HuH-7.5 (cell line): ENCODE measurements around the gene C1orf116.

Experiments
- DNase-seq: peaks from one replicate; pipeline ENCODE4 v3.0.0; 2011; ENCODE audit warnings: low spot score

C1orf116 gene

GRCh38 chr1:207019661-207020060 lies 12.9 kb downstream of the C1orf116 start:
- no peak for DNase-seq

GRCh38 chr1:207019161-207019560 lies 13.4 kb downstream of the C1orf116 start:
- DNase-seq = no peak

GRCh38 chr1:207018707-207019106 lies 13.8 kb downstream of the C1orf116 start:
- DNase-seq = no peak

- DNase-seq = no peak
Observed at GRCh38 chr1:207017615-207018559, 14.7 kb downstream of the C1orf116 start.

GRCh38 chr1:207015791-207016190 lies 16.8 kb downstream of the C1orf116 start:
- no peak for DNase-seq

GRCh38 chr1:207014728-207015127 lies 17.8 kb downstream of the C1orf116 start:
- no peak for DNase-seq

- DNase-seq = no peak
Observed at GRCh38 chr1:207013321-207014085, 19.1 kb downstream of the C1orf116 start.

GRCh38 chr1:207010726-207011125 lies 21.8 kb downstream of the C1orf116 start:
- DNase-seq = no peak

- DNase-seq = no peak
Observed at GRCh38 chr1:207009945-207010344, 22.6 kb downstream of the C1orf116 start.

- no peak for DNase-seq
Observed at GRCh38 chr1:207009182-207009850, 23.2 kb downstream of the C1orf116 start.

GRCh38 chr1:207007352-207008033 lies 25.1 kb downstream of the C1orf116 start:
- no peak for DNase-seq

GRCh38 chr1:207006914-207007313 lies 25.6 kb downstream of the C1orf116 start:
- DNase-seq = no peak

- DNase-seq = no peak
Observed at GRCh38 chr1:207006083-207006482, 26.5 kb downstream of the C1orf116 start.

- DNase-seq = peak; percentile 41
Observed at GRCh38 chr1:207004931-207005830, 27.4 kb downstream of the C1orf116 start.

GRCh38 chr1:207003210-207003609 lies 29.3 kb downstream of the C1orf116 start:
- DNase-seq = no peak

GRCh38 chr1:207002724-207003146 lies 29.8 kb downstream of the C1orf116 start:
- DNase-seq = no peak

- DNase-seq = no peak
Observed at GRCh38 chr1:207001492-207002245, 30.9 kb downstream of the C1orf116 start.

- DNase-seq = no peak
Observed at GRCh38 chr1:207000651-207001291, 31.8 kb downstream of the C1orf116 start.

- DNase-seq = no peak
Observed at GRCh38 chr1:206998816-206999215, 33.7 kb downstream of the C1orf116 start.

- DNase-seq = no peak
Observed at GRCh38 chr1:206992790-206993189, 39.8 kb downstream of the C1orf116 start.
